Stimulated activated CD4-positive, alpha-beta T cell treated with anti-CD3 and anti-CD28 coated beads, TNF-alpha, amount 100 ng/mL, for 4 hours (primary cell): ENCODE results near the gene KIAA1217.
"Not testable (repeated sequence)": the region's sequence is repeated elsewhere in the genome, so short reads cannot be mapped to it uniquely, and the experiment has no call there.

Experiments
- DNase-seq, 3 experiments: peaks; one replicate each; pipeline ENCODE4 v3.0.0-alpha.2; 2020; ENCODE audit warnings: low read depth in 3 of 3

Gene KIAA1217

DNA sequence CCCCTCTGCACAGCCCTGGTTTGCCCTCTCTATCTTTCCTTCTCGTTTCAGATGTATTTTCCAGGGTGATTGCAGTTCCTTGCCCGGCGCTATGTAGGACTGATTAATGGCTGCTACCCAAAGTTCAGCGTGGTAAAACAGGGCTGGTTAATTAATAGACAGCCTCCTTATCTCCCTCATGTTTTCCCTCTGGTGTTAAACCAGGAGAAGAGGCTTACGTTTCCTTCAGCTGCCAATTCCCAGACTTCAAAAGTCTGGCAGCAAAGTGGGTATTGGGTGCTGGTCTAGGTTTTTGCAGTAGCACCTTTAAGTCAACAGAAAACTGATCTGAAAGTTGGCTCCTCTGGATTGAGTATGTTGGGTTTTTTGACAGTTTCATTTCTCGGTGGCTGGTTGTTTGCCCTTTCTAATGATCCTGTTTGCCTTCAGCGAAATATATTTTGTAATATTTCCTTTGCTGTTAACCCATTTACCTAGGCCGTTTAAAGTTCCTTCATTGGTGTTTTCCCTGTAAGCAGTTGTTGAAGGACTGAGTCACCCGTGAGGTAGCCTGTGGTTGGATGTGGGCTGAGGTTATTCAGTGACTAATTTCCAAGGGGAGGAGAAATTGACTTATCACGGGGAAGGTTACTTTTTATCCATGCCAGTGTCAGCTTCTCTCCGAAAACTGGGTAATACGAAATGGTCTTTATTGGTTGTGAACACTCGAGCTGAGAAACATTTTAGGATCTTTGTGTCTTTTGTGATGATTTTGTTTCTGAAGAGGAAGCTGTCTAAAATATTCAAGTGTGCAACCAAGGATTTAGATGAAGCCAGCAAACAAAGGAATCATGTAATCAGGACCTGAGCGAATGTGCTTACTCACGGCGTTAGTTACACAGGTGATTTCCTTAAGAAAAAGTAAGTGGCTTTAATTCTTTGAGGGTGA lies 257.2 kb downstream of the KIAA1217 start:
- DNase-seq: peak in 1 of 3 experiments; percentile 8

DNA sequence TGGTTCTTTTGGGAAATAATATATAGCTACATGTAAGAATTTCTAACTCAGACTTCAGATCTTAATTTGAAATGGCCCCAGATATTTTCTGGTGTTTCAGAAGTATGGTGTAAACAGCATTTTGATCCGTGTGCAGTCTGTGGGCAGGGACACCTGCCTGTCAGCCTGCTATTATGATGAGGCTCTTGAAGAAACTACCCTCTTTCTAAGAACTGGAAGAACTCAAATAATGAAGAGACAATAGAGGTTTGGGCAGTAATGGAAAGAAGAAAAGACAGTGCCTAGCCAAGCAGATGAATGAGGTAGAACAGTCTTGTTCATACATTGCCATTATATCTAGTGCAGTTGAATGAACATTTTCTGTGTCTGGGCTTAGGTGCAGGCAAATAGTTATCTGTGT lies 258.2 kb downstream of the KIAA1217 start:
- DNase-seq: no peak

DNA sequence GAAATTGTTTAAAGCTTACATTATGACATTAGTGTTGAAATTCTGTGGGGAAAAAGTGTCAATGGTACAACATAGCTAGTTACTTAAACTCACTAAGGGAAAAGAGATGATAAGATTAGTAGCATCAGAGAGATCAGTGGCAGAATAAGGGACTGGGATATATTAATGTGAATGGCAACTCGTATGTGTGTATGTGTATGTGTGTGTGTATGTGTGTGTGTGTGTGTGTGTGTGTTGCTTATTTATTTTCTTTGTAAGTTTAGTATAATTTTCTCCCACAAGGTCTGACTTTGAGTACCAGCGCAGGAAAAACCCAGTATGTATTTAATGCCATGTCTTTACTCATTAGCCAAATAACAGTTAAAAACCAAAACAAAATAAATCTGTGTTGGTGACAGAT lies 258.7 kb downstream of the KIAA1217 start:
- no peak for DNase-seq

DNA sequence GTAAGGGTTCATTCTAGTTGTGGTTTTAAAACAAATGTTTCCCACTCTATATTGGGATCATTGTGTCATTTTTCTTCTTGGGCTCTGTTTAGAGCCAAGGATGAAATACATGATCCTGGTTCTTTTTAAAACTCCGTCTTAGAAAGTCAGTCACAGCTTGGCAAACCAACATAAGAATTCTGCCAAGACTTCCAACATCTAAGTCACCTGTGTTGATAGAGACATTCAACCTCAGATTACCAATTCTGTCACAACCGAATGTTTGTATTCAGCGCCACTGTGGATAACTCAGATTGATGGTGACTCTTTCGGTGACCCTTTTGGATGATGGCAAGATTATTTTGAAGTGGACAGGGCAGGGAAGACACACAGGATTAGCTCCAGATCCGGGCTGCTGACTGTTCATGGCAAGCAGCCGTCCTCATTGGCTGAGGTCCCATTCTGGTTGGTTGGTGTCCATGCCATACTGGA lies 259.4 kb downstream of the KIAA1217 start:
- DNase-seq: no peak

DNA sequence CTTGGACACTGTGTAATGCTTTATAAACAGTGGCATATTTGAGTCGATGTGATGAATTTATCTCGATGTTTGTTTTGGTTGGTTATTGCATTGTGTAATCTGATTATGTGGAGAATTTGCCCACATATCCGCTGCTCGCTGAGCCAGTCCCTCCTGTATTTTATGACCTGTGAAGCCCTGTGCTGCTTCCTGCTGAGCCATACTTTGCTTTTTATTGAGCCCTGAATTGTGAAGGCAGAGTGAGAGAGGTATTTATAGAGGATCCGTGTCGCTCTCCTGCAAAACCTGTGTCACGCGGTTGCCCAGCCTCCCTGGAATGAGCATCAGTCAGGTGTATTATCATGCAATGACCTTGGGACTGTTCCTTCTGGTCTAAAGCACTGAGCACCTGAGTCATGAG lies 261.1 kb downstream of the KIAA1217 start:
- no peak for DNase-seq

DNA sequence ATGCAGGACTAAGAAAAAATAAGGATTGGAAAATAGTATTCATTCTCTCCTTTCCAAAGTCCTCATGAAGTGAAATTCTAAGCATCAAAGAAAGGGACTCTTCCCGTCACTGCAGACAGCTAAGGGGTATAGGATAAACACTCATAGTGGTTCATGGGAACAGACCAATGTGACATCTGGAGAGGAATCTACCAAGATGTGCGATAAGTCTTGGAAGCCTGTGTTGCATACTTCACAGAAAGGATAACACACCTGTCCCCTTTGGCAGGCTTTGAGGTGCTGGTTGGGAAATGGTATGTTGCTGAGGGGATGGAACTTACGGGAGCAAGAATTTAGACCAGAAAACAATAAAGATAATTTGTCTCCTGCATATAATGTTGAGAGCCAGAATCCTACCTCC lies 266.7 kb downstream of the KIAA1217 start:
- DNase-seq: no peak

DNA sequence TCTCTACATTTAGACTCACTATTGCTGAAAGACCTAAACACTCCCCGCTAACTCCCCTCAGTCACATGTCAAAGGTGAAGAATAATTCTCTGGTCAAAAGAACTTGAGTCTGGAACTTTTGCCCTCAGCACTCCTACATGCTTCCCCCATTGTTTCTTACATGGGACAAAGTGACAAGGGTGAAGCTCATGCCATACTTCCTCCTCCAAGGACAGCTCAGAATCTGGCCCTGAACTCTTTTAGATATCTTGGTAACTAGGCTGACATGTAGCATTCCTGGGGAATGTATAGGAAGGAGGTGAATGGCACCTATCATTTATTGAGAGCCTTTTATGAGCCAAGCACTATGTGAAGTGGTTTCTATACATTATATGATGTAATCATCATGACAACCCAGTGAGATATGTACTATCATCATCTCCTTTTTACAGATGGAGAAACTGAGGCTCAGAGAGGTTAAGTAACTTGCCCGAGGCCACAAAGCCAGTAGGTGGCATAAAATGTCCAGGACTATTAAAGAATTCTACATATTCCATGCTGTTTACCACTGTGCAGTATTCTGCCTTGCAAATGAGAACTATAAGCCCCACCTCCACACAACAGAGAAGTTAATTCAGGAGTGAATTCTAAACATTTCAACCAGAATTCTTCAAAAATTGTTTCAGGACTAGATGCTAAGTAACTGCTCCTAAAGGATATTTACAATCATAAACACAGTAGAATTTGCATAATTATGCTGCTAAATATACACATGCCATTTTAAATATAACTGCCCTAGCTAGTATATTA lies 268.2 kb downstream of the KIAA1217 start:
- DNase-seq: no peak

DNA sequence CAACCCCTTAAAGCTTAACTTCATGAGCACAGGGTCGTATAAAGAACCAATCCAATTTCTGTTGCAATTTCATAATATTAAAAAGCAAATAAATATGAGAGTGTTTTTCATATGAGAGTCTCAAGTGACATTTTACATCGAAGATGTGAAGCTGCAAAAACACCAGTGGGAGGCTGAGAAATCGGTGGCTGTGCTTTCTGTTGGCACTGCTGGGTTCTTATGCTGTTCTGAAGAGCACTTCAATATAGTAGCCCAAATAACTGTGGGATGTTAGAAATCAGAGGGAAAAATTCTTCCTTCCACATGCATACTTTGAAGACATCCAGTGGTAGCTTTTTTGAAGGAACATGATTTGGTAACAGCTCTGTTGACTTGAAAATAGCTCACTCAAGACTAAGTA lies 269.0 kb downstream of the KIAA1217 start:
- DNase-seq: no peak

DNA sequence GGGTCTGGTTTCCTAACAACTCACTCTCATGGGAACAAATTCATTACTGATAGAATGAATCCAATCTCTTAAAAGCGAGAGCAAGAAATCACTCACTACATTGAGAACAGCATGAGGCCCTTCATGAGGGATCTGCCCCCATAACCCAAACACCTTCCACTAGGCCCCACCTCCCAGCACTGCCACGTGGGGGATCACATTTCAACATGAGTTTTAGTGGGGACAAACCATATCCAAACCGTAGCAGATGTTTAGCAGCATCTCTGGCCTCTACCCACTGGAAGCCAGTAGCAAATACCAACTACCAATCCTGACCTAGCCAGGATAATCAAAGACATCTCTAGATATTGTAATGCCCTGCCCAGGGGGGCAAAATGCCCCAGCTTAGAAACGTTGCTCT lies 270.9 kb downstream of the KIAA1217 start:
- no peak for DNase-seq

DNA sequence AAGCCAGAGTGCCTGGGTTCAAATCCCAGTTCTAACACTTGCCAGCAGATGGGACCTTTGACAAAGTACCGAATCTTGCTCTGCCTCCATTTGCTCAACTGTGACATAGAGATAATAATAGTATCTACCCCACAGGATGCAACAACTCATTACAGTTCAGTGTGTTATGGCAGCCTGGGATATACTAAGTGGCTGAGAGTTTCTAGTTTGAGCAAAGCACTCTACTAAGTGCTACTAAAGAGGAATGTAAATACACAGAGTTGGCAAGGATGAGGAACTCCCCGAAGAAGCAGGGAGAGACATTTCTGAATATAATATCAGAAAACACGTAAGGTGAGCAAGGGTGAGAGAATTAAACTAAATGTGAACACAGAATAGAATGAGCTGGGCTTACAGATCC lies 271.5 kb downstream of the KIAA1217 start:
- DNase-seq: no peak

DNA sequence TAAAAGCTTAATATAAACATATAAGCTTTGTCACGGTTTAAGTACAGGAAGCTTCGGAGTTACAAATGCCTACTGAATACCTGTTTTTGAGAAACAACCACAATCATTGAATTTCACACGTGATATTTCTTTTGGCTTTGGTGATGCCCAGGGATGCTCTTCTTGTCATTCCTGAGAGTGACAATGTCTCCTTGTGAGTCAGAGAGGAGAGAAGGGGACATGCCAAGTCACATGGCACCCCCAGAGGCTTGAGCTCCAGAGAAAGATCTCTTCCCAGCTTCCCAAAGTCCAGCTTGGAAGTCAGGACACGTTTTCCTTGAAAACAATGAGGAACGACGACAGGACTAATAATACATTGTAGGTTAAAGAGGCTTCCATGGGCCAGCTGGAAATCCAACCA lies 272.3 kb downstream of the KIAA1217 start:
- DNase-seq: no peak

DNA sequence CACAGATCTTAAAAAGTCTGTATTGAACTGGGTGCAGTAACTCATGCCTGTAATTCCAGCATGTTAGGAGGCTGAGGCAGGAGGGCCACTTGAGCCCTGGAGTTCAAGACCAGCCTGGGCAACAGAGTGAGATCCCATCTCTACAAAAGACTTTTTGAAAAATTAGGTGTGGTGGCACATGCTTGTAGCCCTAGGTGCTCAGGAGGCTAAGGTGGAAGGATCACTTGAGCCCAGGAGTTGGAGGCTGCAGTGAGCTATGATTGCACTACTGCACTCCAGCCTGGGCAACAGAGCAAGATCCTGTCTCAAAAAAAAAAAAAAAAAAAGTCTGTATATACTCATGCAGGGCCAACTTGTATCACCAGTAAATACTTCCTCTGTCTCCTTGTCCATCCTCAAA lies 273.8 kb downstream of the KIAA1217 start:
- DNase-seq: not testable (repeated sequence)

DNA sequence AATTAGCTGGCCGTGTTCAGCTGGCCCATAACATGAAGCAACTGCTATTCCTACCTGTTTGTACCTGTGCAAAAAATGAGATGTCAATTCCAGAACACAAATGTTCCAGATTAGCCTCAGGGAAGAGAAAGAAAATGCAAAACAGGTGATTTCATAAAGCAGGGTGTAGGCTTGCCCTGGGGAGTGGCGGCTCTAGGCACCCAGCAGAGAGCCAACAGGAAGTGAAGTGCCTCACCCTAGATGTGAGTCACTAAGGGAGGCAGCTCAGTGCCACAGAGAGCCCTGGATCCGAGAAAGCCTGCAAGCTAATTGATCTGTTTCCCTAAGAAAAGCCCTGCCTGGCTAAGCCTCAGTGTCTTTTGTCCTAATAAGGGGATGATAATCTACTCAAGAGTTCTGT lies 274.8 kb downstream of the KIAA1217 start:
- no peak for DNase-seq

DNA sequence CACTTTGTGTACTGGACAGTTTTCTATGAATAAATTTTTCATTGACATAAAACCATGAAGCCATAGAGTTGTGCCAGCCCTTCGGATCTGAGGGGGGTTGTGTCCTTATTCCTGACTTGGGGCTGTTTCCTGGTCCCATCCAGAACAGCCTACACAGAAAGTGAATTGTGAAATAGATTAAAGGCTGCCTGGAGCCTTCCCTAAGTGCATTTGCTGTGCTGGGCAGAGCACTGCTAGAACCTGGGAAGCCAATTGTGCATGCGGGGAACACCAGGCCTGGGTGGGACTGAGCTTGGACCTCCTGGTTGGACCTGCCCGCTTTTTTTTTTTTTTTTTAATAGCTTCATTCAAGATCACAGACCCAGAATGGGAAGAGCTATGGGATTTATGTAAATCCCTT lies 275.8 kb downstream of the KIAA1217 start:
- no peak for DNase-seq

DNA sequence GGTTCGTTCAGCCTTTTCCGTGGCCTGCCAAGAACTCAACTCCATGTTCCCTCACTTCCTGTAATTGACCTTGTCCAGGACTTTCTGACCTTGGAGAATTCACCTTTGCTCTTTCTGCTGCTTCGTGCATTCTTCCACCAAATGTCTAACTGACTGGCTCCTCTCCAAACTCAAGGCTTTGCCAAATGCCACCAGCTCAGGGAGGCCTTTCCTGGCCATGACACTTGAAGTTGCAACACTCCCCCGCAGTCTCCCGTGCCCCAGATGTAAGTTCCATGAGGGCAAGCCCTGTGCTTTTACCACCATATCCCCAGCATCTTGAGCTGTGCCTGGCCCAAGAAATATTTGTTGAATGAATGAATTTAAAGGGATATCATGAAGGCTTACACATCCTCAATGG lies 276.4 kb downstream of the KIAA1217 start:
- DNase-seq: no peak

DNA sequence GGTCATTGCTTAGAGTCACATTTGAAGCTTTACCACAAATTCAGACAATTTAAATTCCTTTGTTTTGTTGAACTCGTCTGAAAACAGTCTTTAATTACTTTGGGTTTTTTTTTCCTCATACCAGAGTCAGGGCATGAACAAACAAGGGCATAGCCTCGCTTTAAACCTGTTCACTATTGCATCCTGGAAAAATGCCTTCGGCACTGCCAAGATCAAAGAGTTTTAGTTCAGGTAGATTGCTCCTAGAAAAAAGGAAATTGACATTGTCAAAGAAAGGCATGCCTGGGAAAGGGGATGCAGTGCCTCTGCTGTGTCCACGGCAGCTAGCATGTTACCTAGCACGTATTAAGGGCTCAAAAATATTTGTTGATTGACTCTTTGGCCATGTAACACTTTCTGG lies 279.7 kb downstream of the KIAA1217 start:
- no peak for DNase-seq

DNA sequence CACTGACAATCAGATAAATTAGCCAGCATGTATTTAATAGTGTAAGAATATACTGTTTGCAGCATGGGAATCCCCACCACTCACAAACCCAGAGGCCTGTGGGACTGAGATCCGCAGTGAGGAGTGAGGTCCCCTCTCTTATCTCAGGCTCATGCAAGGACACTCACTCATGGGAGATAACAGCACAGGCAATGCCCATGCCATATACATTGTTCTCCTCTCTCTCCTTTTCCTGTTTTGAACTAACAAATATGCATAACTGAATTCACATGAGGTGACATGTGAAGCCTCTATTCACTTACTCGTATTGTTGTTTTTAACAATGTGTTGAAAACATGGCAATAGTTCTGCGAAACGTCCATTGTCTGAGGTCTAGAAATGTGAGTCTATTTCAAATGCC lies 284.2 kb downstream of the KIAA1217 start:
- no peak for DNase-seq

DNA sequence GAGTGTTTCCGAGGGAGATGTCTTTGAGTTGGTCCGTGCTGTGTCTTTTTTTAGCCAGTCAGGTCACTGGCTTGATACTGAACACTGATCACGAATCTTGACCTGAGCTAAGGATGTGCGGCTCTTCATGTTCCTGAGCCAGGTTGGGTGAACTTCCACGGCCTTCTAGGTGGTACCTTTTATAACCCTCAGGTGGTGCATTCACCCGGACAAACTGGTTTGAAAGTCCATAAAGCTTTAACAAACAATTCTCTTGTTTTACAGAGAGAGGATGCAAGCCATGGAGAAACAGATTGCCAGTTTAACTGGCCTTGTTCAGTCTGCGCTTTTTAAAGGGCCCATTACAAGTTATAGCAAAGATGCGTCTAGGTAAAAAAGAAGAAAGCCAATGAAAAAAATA lies 285.3 kb downstream of the KIAA1217 start:
- DNase-seq: no peak

DNA sequence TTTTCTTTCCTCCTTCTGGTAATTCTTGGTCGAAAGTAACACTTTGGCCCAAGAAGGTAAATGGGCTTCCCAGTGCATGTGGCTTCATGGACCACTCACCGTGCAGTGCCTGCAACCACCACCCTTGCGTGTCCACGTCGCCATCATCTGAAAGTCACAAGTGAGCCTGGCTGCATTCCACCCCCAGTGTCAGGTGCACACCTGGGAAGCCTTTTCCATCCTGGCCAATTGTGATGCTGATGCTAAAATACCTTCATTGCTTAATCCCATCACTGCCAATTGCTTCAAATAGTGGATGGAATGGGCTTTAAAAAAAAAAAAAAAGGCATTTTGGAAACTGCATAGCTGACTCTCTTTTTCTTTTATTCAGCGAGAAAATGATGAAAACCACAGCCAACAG lies 285.8 kb downstream of the KIAA1217 start:
- DNase-seq: no peak

DNA sequence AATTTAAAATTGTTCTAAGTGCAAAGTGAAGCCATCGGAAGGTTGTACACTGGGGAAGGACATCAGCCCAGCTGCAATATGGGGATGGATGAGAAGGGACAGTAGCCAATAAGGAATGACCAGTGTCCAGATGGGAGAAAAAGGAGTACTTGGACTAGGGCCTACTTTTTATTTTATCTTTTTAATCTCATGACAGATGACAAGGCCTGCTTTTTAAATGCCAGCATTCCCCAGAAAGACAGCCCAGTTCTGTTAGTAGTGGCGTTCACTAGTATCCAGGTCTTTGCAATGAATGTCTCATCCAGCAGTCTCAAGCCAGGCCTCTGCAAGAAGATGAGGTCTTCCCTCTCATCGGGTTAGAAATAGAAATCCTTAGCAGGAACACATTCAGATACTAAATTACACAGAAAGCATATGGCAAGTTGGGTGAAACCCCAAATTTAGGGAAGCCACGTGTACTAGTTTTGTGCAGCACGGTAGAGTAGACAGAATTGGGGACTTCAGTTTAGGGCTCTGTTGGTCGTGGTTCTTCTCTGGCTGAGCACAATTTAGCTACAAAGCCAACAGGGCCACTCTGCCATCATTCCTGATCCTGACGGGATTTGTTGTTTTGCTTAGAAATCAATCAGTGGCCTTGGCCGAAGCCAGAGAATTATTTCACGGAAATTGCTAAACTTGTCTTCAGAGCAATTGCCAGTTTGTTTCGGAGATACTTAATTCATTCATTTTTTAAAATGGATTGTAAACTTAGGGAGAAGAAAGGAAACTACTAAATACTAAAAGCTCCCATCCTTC lies 286.9 kb downstream of the KIAA1217 start:
- DNase-seq: no peak

DNA sequence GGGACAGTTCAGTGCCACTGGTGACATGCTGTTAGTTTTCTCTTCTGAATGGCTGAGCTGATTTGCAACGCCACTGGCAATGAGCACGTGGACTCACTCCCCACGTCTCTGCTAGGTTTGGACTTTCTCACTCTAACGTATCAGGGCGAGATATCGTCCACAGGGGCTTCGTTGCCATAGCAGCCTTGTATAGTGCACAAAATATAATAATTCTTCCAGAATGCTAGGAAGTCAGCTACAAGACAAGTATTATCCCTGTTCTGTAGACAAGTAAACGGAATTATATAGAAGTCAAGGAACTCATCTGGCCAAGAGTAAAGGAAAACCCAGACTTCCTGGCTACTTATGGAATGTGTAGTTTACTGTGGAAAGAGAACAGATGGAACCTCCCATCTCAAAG lies 288.0 kb downstream of the KIAA1217 start:
- no peak for DNase-seq

DNA sequence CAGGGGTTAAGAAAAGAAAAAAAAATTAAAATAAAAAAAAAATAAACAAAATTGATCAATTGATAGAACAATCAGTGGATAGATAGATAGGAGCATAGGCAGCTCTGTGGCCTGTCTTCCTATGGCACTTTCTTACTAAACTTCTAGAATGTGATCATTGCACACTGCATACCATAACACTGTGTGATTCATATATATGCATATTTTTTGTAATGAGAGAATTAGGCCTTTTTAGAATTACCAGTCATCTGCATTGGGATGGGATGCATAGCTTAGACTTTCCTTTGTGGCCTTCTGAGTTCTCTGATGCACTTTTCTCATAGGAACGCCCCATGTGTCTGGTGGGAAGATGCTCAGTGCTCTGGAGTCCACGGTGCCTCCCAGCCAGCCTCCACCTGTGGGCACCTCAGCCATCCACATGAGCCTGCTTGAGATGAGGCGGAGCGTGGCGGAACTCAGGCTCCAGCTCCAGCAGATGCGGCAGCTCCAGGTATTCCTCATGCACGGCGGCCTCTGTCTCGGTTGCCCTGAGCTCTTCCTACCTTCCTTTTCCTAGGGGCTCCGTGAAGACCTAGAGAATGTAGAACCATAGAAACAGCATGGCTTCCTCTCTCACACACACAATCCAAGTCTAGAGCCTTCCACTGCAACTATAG lies 292.2 kb downstream of the KIAA1217 start:
- no peak for DNase-seq
